ENCODE data around the gene OR6S1. TPM values are rescaled to one million over a fixed set of nuclear protein-coding genes. Genes with fewer than 3 reads are reported as not detected.
A peak's percentile ranks its signal among the peaks of the same experiment; 100 is the strongest.

Gene OR6S1
- total and polyA plus RNA-seq, 10 of the 15 experiments (the other 5 are each of a cell fraction or from before 2014, with no cell fraction given), result 0.22 to 0.67 (median 0.43) TPM; not detected in 4

DNA sequence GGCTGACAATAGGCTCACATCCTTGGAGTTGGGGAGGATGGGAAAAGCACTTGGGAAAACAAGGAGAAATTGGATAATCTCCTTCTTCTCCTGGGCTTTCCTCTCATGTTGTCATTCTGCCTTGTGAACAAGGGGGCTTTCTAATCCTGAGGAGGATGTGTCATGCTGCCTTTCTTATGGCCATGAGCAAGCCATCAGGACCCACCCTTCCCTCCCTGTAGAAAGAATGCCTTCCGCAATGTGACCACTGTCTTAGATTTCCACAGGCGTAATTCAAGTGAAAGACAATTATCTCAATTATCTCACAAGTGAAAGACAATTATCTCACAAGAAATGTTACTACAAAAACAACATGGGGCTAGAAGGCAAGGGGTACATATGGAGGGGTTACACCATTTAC, 3.0 kb upstream of the OR6S1 start:
- ATAC-seq (no peak), FAIRE-seq (peak; percentile 23), DNase-seq (ENCODE audit: low read depth, low spot score) (no peak)
- Histone ChIP-seq H3K79me2 (ENCODE audit: control insufficient read depth, insufficient read depth, low read length) (no peaks in the 10 kb centered on the region), H3K9me3 (replicated peaks; ENCODE audit: control insufficient read depth, insufficient read depth, low read length) (no peaks in the 10 kb centered on the region), H3K4me1 (ENCODE audit: control insufficient read depth, insufficient read depth, low read length) (no peaks in the 10 kb centered on the region), H2AFZ (ENCODE audit: control insufficient read depth, low read depth, low read length) (no peak overlapping the region), H4K20me1 (ENCODE audit: control insufficient read depth, insufficient read depth) (no peaks in the 10 kb centered on the region), H3K4me2 (ENCODE audit: control insufficient read depth, insufficient read depth) (no peak overlapping the region), H3K9ac (ENCODE audit: control insufficient read depth, insufficient read depth, low read length) (no peak overlapping the region), H3K36me3 (ENCODE audit: control insufficient read depth in 2 of 2, insufficient read depth in 2 of 2, low read length in 1 of 2) (no peaks in the 10 kb centered on the region), H3K27me3 (replicated peaks in 1 of 2; ENCODE audit: control insufficient read depth in 2 of 2, insufficient read depth in 2 of 2, low read length in 1 of 2) (no peaks in the 10 kb centered on the region; a peak in 1 of 4 replicates), H3K4me3 (no peak overlapping the region), H3K27ac (ENCODE audit: control insufficient read depth, insufficient read depth) (no peak overlapping the region)
- in situ Hi-C loops (cut with MboI), result no loop called here
- ChIA-PET POLR2A (no interaction called here), RAD21 (ENCODE audit: unreplicated experiment) (no interaction called here), SMC1A (ENCODE audit: uncharacterized antibody, unreplicated experiment) (interaction anchor here (1.9 kb wide), 1 partner anchor 18 kb away, joined by 4 read pairs; no protein-coding TSS in a partner anchor), CTCF (interaction anchor here (0.7 kb wide), 1 partner anchor 52 kb away, joined by 3 read pairs; no protein-coding TSS in a partner anchor)
- WGBS (ENCODE audit: insufficient coverage, insufficient replicate concordance, low lambda C conversion rate, missing lambda C conversion rate), result 76% methylated on average over 2 of the region's 2 CpGs
- no peak for TF ChIP-seq WRNIP1 (IDR thresholded peaks at IDR 0.05; ENCODE audit: borderline replicate concordance, low read depth, low read length)
- TF ChIP-seq, protein P1, sequence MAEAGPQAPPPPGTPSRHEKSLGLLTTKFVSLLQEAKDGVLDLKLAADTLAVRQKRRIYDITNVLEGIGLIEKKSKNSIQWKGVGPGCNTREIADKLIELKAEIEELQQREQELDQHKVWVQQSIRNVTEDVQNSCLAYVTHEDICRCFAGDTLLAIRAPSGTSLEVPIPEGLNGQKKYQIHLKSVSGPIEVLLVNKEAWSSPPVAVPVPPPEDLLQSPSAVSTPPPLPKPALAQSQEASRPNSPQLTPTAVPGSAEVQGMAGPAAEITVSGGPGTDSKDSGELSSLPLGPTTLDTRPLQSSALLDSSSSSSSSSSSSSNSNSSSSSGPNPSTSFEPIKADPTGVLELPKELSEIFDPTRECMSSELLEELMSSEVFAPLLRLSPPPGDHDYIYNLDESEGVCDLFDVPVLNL (IDR thresholded peaks at IDR 0.05; ENCODE audit: low read depth, low read length), result no peak
- no peak for TF ChIP-seq NKRF (conservative IDR thresholded peaks at IDR 0.05)
- TF ChIP-seq NR2C1 (IDR thresholded peaks at IDR 0.05), result no peak
- no peak for TF ChIP-seq HCFC1 (IDR thresholded peaks at IDR 0.05; ENCODE audit: low read length)
- TF ChIP-seq ZNF217 (IDR thresholded peaks at IDR 0.05), result no peak
- TF ChIP-seq BRCA1 (IDR thresholded peaks at IDR 0.05; ENCODE audit: low read depth, low read length), result no peak
- no peak for TF ChIP-seq ZNF622 (IDR thresholded peaks at IDR 0.05)
- no peak for TF ChIP-seq BMI1 (IDR thresholded peaks at IDR 0.05; ENCODE audit: borderline replicate concordance)
- no peak for TF ChIP-seq REST (IDR thresholded peaks at IDR 0.05; ENCODE audit: low read depth, low read length)
- no peak for TF ChIP-seq CBX5 (IDR thresholded peaks at IDR 0.05; ENCODE audit: low read depth)
- TF ChIP-seq JUNB (IDR thresholded peaks at IDR 0.05), result no peak
- no peak for TF ChIP-seq SMC3 (IDR thresholded peaks at IDR 0.05; ENCODE audit: borderline replicate concordance, low read length)
- TF ChIP-seq SP1 (IDR thresholded peaks at IDR 0.05; ENCODE audit: low read depth, low read length), result no peak
- no peak for TF ChIP-seq SMAD5 (IDR thresholded peaks at IDR 0.05; ENCODE audit: low read depth)
- TF ChIP-seq ZNF274 (IDR thresholded peaks at IDR 0.05; ENCODE audit: insufficient read depth, insufficient read length), result no peak
- TF ChIP-seq HDAC6 (IDR thresholded peaks at IDR 0.05; ENCODE audit: unreplicated experiment), result no peak
- TF ChIP-seq JUND (IDR thresholded peaks at IDR 0.05; ENCODE audit: low read depth, low read length), result no peak
- BruUV-seq (replicated peaks), result no TSS peak
- intact Hi-C loops (cut with micrococcal nuclease; ENCODE audit: unreplicated experiment), result no loop called here

Measured in GM12878 (cell line).